ENCODE measurements around the gene KCNJ4. TPM values are rescaled to one million over a fixed set of nuclear protein-coding genes. Genes with fewer than 3 reads are reported as not detected.

Gene KCNJ4
- total and polyA plus RNA-seq, 10 of the 15 experiments (the other 5 are each of a cell fraction or from before 2014, with no cell fraction given): not detected

- TF ChIP-seq, protein P1, sequence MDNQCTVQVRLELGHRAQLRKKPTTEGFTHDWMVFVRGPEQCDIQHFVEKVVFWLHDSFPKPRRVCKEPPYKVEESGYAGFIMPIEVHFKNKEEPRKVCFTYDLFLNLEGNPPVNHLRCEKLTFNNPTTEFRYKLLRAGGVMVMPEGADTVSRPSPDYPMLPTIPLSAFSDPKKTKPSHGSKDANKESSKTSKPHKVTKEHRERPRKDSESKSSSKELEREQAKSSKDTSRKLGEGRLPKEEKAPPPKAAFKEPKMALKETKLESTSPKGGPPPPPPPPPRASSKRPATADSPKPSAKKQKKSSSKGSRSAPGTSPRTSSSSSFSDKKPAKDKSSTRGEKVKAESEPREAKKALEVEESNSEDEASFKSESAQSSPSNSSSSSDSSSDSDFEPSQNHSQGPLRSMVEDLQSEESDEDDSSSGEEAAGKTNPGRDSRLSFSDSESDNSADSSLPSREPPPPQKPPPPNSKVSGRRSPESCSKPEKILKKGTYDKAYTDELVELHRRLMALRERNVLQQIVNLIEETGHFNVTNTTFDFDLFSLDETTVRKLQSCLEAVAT (IDR thresholded peaks at IDR 0.05): no peak
- TF ChIP-seq BMI1 (IDR thresholded peaks at IDR 0.05; ENCODE audit: borderline replicate concordance): no peak
- no peak for TF ChIP-seq SMAD1 (IDR thresholded peaks at IDR 0.05; ENCODE audit: low read depth, partially characterized antibody)
- TF ChIP-seq IKZF1 (conservative IDR thresholded peaks at IDR 0.05): 0 out of 2 replicates have a peak, but pooled peaks have one; percentile 36
- no peak for TF ChIP-seq HDGF (IDR thresholded peaks at IDR 0.05)
- TF ChIP-seq NRF1 (conservative IDR thresholded peaks at IDR 0.05; ENCODE audit: low read depth, low read length): no peak
- TF ChIP-seq ELK1 (IDR thresholded peaks at IDR 0.05; ENCODE audit: low read depth, low read length): no peak
- TF ChIP-seq, protein P2, sequence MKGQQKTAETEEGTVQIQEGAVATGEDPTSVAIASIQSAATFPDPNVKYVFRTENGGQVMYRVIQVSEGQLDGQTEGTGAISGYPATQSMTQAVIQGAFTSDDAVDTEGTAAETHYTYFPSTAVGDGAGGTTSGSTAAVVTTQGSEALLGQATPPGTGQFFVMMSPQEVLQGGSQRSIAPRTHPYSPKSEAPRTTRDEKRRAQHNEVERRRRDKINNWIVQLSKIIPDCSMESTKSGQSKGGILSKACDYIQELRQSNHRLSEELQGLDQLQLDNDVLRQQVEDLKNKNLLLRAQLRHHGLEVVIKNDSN (IDR thresholded peaks at IDR 0.05; ENCODE audit: borderline replicate concordance, extremely low read length, insufficient read depth, low read depth, low read length): no peak
- TF ChIP-seq HCFC1 (IDR thresholded peaks at IDR 0.05; ENCODE audit: low read length): no peak
- no peak for TF ChIP-seq NFXL1 (IDR thresholded peaks at IDR 0.05; ENCODE audit: borderline replicate concordance)
- no peak for TF ChIP-seq EP300 (IDR thresholded peaks at IDR 0.05; ENCODE audit: borderline replicate concordance in 1 of 2, control insufficient read depth in 1 of 2, low read depth in 2 of 2, low read length in 2 of 2)
- no peak for TF ChIP-seq CREM (IDR thresholded peaks at IDR 0.05; ENCODE audit: low read depth)
- no peak for TF ChIP-seq RELA (IDR thresholded peaks at IDR 0.05; ENCODE audit: borderline replicate concordance, partially characterized antibody)
- no peak for TF ChIP-seq POLR2AphosphoS2 (IDR thresholded peaks at IDR 0.05; ENCODE audit: low read depth, low read length)
- no peak for TF ChIP-seq NFYB (IDR thresholded peaks at IDR 0.05; ENCODE audit: insufficient read depth, low read depth, low read length)
- TF ChIP-seq, protein P3, sequence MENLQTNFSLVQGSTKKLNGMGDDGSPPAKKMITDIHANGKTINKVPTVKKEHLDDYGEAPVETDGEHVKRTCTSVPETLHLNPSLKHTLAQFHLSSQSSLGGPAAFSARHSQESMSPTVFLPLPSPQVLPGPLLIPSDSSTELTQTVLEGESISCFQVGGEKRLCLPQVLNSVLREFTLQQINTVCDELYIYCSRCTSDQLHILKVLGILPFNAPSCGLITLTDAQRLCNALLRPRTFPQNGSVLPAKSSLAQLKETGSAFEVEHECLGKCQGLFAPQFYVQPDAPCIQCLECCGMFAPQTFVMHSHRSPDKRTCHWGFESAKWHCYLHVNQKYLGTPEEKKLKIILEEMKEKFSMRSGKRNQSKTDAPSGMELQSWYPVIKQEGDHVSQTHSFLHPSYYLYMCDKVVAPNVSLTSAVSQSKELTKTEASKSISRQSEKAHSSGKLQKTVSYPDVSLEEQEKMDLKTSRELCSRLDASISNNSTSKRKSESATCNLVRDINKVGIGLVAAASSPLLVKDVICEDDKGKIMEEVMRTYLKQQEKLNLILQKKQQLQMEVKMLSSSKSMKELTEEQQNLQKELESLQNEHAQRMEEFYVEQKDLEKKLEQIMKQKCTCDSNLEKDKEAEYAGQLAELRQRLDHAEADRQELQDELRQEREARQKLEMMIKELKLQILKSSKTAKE (IDR thresholded peaks at IDR 0.05; ENCODE audit: low read depth, poor library complexity, severe bottlenecking): no peak
- TF ChIP-seq, protein P4, sequence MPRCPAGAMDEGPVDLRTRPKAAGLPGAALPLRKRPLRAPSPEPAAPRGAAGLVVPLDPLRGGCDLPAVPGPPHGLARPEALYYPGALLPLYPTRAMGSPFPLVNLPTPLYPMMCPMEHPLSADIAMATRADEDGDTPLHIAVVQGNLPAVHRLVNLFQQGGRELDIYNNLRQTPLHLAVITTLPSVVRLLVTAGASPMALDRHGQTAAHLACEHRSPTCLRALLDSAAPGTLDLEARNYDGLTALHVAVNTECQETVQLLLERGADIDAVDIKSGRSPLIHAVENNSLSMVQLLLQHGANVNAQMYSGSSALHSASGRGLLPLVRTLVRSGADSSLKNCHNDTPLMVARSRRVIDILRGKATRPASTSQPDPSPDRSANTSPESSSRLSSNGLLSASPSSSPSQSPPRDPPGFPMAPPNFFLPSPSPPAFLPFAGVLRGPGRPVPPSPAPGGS (IDR thresholded peaks at IDR 0.05; ENCODE audit: borderline replicate concordance, insufficient read depth, low read depth, low read length, poor library complexity, severe bottlenecking): no peak
- TF ChIP-seq BCLAF1 (IDR thresholded peaks at IDR 0.05): no peak
These were observed 56.2 kb downstream of the KCNJ4 start (continued) for GRCh38 chr22:38398609-38399461.
